NCI-H2196 treated with DMSO at 0.1 percent for 48 hours (cell line): ENCODE results near the gene FAM111B.

Experiments
- DNase-seq: peaks from one replicate; lab custom pipeline; 2025; ENCODE audit not compliant: unreplicated experiment; lab: John Stamatoyannopoulos, UW

The FAM111B gene

DNA sequence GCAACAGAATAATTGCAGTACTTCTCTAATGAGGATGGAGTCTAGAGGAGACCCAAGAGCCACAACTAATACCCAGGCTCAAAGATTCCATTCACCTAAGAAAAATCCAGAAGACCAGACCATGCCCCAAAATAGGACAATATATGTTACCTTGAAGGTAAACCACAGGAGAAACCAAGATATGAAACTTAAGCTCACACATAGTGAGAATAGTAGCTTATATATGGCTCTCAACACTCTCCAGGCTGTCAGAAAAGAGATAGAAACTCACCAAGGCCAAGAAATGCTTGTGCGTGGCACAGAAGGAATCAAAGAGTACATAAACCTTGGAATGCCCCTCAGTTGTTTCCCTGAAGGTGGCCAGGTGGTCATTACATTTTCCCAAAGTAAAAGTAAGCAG, 44.7 kb downstream of the FAM111B start:
- no peak for DNase-seq

DNA sequence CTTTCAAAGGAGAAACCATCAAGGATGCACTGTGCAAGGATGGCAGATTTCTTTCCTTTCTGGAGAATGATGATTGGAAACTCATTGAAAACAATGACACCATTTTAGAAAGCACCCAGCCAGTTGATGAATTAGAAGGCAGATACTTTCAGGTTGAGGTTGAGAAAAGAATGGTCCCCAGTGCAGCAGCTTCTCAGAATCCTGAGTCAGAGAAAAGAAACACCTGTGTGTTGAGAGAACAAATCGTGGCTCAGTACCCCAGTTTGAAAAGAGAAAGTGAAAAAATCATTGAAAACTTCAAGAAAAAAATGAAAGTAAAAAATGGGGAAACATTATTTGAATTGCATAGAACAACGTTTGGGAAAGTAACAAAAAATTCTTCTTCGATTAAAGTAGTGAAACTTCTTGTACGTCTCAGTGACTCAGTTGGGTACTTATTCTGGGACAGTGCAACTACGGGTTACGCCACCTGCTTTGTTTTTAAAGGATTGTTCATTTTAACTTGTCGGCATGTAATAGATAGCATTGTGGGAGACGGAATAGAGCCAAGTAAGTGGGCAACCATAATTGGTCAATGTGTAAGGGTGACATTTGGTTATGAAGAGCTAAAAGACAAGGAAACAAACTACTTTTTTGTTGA, 45.4 kb downstream of the FAM111B start:
- DNase-seq, result no peak

DNA sequence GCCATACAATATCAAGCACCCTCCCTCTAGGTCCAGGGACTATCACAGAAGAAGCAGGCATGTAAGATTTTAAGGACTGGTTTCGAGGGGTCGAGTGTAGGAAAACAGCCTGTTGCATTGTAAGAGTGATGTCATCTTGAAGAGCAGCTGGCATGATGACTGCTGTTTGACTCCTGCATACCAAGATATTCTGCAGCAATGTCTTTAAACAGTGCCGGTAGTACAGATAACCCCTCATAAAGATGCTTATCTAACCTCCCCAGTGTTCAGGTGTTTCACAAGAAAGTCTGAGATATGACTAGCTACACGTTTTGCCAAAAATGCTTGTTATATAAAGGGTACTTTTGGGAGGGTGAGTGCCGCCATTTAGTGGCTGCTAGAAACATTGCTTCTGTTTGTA, 47.6 kb downstream of the FAM111B start:
- DNase-seq, result no peak

DNA sequence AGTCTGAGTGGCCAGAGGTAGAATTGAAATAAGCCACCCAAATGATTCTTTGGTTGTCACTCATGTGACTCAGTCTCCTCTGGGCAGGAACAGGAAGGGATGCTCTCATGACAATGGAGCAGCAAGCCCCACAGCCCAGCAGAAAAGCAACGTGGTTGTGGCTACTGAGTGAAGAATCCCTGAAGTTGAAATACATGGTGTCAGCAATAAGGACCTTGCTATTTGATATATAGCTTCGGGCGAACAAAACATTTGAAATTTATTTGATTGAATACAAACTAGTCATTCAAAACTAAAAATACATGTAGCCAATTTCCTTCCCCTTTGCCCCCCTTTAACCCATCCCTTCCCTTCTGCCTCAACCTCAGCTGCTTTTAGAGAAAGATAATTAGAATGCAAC, 50.4 kb downstream of the FAM111B start:
- no peak for DNase-seq

DNA sequence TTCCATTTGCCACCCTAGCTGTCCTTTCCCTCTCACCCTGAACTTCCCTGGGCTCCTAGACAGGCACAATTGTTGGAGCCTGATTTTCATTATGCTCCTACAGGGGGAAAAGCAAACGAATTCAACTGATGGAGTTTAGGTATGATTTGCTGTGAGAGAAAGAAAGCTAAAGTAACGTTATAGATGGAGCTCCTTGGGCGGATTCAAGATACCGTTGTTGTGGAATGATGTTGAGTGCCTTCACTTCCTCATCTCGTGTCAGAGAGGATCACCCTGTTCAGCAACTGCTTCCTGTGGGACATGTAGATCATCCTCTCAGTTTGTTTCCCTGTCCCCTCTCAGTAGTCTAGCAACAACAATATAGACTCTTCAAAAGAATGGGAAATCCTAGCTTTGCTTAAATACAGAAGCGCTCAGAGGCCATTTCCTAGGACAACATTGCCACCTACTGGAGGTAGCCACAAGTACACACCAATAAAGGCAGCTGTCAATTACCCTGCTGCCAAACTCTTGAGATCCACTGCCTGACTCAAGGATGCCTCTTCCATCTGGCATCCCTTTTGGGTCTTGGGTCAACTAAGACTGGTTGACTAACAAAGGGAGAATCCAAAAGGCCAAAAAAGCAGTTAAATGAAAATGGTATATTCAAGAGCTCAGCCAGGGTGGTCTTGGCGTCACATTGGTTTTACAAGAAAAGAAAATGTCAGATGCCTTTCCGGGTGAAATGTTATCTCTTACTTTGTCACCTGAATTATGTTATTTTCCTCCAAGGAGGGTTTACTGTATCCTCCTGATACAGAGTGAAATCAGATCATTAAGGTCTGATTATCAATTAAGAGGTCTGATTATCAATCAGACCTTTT, 51.4 kb downstream of the FAM111B start:
- peak; percentile 79 for DNase-seq

DNA sequence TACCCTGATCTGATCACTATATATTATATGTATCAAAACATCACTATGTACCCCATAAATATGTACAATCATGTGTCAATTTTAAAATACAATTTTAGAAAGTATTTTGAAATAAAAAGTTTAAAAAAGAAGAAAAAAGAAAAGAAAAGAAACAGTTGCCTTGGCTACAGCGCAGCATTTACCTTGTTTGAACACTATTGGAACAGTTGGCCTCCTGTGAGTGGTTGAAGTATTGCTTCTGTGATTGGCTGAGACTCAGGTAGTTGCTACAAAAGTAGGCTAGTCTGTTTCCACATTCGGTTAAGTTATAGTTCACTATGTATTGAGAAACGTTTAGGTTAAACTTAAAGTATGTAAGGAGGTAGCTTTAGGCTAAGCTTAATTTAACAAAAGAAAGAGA, 57.0 kb downstream of the FAM111B start:
- no peak for DNase-seq

DNA sequence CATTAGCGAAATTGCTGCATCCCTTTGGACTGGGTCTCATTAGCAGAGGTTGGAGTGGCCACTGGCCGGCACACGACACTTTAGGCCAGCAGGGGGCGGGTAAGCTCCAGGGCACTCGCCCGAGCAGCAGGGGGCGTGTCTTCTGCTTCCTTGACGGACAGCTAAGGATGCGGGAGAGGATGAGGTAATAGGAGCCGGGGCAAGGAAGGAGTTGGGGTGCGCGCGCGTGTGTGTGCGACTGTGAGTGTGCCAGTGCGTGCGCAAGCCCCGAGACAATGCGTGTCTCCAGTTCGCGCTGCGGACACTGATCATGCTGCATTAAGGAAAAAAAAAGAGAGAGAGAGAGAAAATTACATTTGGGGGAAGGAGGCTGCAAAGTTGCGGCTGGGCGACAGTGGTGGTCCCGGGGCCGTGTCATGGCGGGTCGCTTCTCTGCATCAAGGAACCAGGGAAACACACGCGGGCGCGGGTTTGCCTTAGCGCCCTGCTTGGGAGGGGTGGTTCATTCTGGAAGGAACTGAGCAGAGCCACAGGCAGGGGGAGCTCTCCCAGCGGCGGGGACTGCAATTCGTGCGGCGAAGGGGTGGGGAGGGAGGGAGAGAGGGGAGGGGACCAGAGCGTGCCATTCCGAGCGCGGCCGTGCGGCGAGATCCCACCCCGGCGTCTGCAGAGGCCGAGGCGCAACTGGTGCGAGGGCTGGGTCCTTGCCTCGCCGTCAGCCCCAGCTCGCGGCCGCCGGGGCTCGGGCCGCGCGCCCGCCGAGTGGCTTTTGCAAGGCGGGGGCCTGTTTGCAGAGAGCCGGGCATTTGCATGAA, 64.7 kb downstream of the FAM111B start, which contains the start of gene DTX4:
Gene DTX4, plus strand, starts transcription at position 625 of the 815 bp plus-strand sequence. CDS start 464 bp downstream, outside the sequence.
- peak; percentile 90 for DNase-seq

DNA sequence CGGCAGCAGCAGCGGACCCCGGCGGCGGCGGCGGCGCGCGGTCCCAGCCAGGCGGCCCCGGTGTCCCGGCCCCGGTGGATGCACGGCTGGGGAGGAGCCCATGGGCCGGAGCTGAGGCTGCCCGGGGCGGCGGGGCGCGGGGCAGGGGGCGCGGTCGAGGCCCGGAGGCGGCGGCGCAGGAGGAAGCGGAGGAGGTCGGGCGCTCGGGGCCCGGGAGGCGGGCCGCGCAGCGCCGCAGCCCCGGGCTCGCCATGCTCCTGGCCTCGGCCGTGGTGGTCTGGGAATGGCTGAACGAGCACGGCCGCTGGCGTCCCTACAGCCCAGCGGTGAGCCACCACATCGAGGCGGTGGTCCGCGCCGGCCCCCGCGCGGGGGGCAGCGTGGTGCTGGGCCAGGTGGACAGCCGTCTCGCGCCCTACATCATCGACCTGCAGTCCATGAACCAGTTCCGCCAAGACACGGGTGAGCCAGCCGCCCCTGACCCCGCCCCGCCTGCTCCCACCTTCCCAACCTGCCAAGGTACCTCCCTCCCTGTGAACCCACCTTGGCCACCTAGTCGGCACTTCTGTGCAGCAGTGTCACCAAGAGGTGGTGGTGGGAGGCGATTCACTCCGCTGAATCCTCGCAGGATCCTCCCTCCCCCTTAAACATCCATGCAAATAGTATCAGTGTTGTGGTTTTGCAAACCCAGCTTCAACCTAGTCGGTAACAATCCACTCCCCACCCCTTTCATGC, 65.5 kb downstream of the FAM111B start:
- DNase-seq, result no peak

DNA sequence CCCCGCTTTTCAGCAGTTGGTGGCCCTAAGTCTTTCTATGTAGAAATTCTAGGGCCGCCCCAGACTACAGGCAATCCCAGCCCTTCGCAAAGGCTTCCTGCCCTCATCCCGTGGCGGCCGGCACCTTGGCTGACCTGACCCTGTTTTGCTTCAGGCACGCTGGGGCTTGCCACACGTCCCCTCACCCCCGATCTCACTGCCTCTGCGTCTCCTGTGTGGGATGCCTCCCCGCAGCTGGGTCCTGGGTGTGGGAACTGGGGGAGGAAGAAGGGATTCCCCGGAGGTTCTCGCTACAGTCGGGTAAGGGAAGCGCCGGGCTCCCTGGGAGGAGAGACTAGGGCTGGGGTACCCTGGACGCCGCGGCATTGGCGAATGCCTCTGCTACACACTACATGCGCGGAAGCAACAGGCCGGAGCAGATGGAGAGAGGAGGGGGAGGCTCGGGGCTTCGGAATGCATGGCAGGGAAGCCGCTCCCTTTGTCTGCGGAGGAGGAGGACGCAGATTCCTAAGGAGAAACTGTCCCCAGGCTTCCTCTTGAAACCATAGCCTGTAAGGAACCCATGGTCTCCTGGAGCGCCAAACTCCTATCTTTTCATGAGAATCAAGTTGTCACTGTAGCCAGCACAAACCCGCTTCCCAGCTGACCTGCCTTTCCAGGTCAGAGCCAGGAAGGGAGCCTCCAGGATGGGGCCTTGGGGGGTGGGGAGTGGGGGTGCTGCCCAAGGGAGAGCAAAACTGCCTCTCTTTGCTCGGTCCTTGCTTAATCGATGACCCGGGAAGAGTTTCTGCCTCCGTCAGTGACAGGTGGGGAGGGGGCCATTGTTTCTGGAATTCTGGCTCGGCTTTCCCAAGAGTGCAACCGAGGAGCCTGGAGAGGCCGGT, 66.3 kb downstream of the FAM111B start:
- no peak for DNase-seq

DNA sequence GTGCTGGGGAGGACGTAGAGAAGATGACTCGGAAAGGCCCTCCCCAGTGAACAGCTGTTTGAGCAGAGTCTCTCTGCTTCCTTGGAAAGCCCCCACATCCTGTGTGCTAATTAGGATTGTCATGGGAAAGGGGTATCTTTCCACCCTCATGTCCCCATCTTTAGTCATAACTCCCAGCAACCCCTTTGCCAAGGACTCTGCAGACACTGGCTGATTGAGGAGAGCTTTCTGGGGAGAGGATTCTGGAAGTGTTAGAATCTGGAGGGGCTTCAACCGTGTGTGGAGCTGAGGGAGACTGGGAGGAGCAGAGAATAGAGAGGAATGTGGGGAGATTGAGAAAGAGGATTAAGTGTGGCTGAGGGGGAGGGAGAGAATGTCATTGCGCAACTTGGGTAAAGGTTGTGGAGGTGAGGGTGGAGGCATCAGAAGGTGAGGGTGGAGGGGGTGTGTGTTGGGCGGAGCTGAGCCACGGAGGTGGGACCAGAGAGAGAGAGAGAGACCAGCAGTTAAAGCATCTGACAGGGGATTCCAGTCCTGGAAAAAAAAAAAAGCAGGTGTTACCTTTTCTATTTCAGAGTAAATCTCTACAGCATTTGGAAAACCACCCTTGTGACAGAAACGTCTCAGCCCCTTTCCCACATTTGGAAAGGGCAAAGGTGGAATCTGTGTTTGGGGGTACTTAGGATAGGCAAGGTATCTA, 67.1 kb downstream of the FAM111B start:
- no peak for DNase-seq

DNA sequence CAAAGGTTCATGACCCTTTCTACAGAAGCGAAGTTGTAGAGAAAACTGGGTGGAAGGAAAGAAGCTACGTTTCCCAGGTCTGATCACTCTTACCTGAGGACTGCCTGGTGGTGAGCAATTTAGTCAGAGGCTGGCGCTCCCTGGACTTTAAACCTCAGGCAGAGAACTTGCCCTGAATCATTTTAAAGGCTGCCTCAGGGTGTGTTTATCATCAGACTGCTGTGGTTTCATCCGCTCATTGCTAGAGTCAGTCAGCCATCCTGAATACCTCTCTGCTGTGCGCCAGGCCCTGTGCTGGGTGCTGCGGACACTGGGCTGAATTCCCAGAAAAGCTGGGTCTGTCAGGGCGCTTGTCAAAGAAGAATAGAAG, 67.6 kb downstream of the FAM111B start:
- DNase-seq, result no peak

DNA sequence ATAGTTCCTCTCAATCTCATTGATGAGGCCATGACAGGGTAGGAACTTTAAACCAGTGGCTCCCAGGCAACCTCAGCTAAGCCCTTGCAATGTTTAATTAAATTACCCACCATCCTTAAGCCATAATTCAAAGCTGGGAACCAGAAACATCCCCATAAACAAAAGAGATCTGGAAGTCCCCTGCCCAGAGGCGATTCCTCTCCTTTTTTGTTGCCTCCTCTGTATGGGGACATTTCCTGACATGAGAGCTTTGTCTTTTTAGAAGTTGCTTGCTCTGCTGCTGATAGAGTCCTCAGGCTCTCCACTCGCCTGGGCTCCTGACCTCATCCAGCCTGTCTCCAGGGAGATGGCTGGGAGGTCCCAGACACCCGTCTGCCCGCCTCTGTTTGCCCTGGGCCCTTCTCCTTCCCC, 68.1 kb downstream of the FAM111B start:
- DNase-seq, result no peak

DNA sequence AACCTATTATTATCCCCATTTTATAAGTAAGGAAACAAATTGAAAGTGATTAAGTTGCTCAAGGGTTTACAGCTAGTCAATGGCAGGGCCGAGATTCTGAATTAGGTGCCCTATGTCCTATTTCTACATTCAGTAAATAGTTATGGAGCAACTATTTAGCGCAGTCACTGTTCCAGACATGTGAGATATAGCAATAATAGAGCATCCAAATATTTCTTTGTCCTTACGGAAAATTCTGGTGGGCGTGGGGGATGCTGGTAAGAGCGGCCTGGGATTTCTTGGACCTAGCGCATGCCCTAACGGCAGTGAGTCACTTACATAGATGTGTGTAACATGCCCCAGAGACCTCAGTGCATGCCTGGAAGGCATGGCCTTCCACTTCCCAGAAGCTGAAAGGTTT, 69.3 kb downstream of the FAM111B start:
- DNase-seq, result no peak
